ENCODE results near the gene SRA1.

SRA1 gene

DNA sequence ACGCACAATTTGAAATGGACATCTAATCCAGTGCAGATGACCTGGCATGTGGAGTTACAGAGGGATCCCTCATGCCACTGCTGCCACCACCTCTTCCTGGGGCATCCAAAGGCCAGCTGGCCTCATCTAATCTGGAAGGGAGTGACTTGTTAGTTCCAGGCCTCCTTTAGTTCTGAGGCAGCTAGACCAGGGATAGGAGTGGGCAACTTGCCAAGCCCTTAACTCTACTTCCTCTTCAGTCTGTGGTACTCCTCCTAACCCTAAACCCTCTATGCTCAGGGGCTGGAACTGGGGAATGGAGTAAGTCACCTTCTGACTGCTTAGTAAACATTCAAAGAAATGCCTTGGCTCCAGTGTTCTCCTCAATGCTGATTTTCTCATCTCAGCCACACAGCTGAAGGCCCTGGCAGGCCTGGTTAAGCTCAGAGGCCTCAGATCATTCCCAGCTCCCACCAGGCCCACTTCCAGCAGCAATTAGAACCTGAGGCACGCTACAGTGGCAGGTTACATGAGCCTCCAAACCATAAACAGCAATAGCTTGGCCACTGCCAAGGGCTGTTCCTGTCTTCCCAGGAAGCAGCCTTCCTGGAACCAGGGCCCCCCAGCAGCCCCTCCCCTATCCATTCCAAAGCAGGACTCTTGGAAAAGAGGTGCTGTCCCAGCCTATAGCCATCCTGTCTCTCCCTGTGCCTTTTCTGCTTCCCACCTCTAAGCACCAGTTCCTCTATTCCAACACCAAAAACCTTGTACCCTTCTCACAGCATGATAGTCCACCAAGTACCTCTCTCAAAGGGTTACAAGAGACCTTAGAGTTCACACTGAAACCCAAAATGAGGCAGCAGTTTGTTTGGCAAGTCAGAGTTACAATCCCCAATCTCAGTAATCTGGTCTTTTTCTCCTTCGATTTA, 7.8 kb downstream of the SRA1 start:
- DNase-seq = no peak

DNA sequence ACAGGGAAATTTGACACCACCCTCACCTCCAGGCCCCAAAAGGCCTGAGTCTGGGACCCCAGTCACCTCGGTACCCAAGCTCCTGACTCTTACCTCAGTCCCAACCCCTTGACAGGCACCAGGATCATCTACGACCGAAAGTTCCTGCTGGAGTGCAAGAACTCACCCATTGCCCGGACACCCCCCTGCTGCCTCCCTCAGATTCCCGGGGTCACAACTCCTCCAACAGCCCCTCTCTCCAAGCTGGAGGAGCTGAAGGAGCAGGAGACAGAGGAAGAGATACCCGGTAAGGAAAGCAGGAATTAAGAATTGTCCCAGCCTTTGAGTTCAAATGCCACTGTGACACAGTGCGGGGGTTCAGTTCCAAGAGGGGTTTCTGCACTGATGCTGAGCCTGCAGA, 8.5 kb downstream of the SRA1 start:
- DNase-seq = no peak

DNA sequence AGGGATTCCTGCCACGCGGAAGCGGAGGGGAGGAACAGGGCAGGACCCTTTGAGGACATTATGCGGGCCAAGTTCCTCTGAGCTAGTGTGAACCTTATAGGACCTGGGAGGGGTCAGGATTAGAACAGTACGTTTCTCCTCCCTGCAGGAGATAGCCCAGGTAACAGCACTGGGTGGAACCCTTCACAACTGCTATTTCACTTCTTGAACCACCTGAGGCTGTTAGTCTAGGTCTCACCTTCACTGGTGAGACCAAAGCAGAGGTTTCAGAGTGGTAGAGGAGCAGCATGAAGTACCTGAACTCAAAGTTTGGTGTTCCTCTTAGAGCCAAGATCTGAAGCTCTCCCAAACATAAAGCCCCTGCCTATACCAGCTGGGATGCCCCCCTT, 9.0 kb downstream of the SRA1 start:
- DNase-seq = no peak

GRCh38 chr5:140547508-140548299, 9.6 kb downstream of the SRA1 start, which contains the start of gene EIF4EBP3:
EIF4EBP3 (plus strand) TSS chr5:140547662; CDS start chr5:140547738, 76 bp downstream.
- peak; percentile 3 for DNase-seq

DNA sequence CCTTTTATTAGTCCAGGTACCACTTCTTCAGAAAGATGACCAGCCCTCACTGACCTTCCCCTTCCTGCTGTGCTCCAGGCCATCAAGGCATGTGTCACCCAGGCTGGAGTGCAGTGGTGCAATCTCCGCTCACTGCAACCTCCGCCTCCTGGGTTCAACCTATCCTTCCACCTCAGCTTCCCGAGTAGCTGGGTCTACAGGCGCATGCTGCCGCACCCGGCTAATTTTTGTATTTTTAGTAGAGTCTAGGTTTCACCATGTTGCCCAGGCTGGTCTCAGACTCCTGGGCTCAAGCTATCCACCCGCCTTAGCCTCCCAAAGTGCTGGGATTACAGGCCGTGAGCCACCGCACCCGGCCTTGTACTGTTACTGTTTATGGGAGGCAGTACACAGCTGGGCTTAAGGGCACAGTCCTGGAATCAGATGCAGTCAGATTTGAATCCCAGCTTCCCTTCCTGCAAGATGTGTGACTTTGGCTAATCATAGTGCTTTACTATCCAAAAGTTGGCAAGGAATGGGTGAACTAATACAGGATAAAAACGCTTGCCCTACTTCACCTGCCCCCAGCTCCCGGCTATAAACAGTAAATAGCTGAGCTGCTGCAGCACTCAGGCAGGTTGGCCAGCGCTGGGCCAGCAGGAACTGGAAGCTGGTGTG, 10.3 kb downstream of the SRA1 start:
- DNase-seq = no peak

DNA sequence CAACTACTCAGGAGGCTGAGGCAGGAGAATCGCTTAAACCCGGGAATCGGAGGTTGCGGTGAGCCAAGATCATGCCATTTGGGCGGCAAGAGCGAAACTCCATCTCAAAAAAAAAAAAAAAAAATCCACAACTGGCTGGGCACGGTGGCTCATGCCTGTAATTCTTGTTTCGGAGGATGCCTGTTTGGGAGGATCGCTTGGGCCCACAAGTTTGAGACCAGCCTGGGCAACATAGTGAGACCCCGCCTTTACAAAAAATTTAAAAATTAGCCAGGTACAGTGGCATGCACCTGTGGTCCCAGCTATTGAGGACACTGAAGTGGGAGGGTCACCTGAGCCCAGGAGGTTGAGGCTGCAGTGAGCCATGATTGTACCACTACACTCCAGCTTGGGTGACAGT, 11.7 kb downstream of the SRA1 start:
- no peak for DNase-seq

- DNase-seq = no peak
These were observed 12.3 kb downstream of the SRA1 start for GRCh38 chr5:140544986-140545385.

GRCh38 chr5:140542972-140543371, 14.3 kb downstream of the SRA1 start:
- DNase-seq = no peak

DNA sequence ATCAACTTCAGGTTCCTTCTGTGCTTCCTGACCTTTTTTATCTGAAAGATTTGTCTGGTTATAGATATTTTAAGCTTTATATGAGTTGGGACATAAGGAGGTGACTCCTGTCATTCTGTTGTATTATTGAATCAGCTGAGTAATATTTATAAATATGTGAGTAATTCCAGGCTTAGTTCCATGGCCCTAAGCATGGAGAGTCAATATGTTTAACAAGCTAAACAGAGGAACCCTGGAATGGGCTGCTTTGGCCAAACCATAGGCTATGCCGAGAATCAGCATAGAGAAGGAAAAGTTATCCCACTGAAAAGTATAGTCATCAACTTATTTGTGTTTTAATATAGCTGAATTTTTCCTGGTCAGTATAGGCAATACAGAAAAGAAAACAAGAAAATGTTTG, 17.0 kb downstream of the SRA1 start:
- DNase-seq = no peak

DNA sequence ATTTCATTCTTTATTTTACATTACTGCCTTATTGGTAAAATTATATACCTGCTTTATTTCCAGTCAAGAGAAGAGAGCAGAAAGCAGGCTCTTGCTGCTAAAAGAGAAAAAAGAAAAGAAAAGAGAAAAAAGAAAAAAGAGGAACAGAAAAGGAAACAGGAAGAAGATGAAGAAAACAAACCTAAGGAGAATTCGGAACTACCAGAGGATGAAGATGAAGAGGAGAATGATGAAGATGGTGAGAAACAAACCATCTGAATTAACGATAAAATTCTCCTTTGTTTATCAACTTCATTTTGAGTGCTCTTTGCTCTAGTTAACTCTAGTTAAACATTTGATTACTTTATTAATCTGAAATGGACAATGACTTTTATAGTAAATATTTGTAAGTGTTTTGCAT, 33.3 kb downstream of the SRA1 start:
- no peak for DNase-seq

GRCh38 chr5:140513124-140513523, 44.1 kb downstream of the SRA1 start:
- no peak for DNase-seq

DNA sequence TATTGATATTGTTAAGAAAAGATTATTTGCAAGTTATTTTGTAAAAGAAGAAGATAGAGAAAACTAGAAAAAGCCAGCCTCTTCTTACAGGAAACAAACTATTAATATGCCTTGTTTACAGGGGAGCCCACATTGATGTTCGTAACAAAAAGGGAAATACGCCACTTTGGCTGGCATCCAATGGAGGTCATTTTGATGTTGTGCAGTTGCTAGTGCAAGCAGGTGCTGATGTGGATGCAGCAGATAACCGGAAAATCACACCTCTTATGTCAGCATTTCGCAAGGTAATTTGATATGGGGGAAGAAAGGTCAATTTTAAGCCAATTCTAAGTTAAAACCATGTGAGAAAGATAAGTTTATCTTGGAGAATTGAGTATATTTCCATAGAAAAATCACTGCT, 47.4 kb downstream of the SRA1 start:
- DNase-seq = no peak

DNA sequence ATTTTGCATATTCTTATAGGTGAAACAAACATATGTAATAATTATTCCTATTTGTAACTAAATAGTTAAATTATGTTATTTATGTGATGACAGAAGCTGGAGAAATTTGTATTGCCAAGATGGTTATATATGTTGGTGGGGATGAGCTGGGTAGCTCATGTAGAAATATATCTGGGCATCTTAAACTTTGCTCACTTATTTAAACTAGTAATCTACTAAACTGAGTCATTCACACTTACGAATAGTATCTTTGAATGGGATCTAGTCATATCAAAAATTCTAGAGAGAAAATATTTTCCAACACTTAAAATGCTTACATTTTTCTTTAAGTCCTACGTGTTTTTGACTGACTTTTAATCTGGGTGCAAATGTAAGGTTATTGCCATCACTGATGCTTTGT, 54.4 kb downstream of the SRA1 start:
- DNase-seq = no peak
